H1 (cell line): ENCODE data around the gene GJA10. TPM values are rescaled to one million over a fixed set of nuclear protein-coding genes. Genes with fewer than 3 reads are reported as not detected.

Experiments used
- CTCF ChIA-PET: fragments of 300-600 bp; sonication (Branson Sonifier 250); formaldehyde crosslinking; loops from one replicate; lab custom pipeline; 2021; ENCODE audit not compliant: partially characterized antibody; lab: Charles Lee
- POLR2A ChIA-PET: fragments of 300-600 bp; sonication (Branson Sonifier 250); formaldehyde crosslinking; loops from one replicate; lab custom pipeline; 2021; ENCODE audit warnings: inconsistent platforms; ENCODE audit not compliant: partially characterized antibody; lab: Charles Lee
- DNase-seq, 2 experiments: peaks; one replicate each; pipeline versions ENCODE4 v3.0.0 to v3.0.0-alpha.2; 2010 to 2022; ENCODE audit warnings: low spot score in 2 of 2, low read depth in 1 of 2, mixed read lengths in 1 of 2
- FAIRE-seq: peaks from 2 replicates; lab custom pipeline; 2011; peaks lifted over from hg19 to GRCh38; lab: Jason Lieb, UNC
- H2AFZ ChIP-seq: 2 replicates; pipeline ENCODE4 v1.8.1; 2012; ENCODE audit warnings: low read length, inconsistent platforms
- H2AK5ac ChIP-seq: 2 replicates; pipeline ENCODE4 v1.6.1; 2013; ENCODE audit warnings: low read depth, low read length
- H2BK120ac ChIP-seq: replicated peaks from 2 replicates; pipeline ENCODE3; 2013; ENCODE audit warnings: low read depth, low read length, inconsistent platforms
- H2BK12ac ChIP-seq: 2 replicates; pipeline ENCODE4 v1.6.1; 2013; ENCODE audit warnings: low read depth, low read length
- H2BK15ac ChIP-seq: 2 replicates; pipeline ENCODE4 v1.6.1; 2013; ENCODE audit warnings: low read length
- H2BK20ac ChIP-seq: 2 replicates; pipeline ENCODE4 v1.6.1; 2013; ENCODE audit warnings: low read length
- H2BK5ac ChIP-seq: 2 replicates; pipeline ENCODE4 v1.6.1; 2013; ENCODE audit warnings: low read depth, low read length
- H3K14ac ChIP-seq: 2 replicates; pipeline ENCODE4 v1.6.1; 2013; ENCODE audit warnings: inconsistent platforms; ENCODE audit not compliant: insufficient read length
- H3K18ac ChIP-seq: 2 replicates; pipeline ENCODE4 v1.6.1; 2013; ENCODE audit warnings: low read length; ENCODE audit errors: extremely low read depth
- H3K23ac ChIP-seq: 2 replicates; pipeline ENCODE4 v1.6.1; 2013; ENCODE audit warnings: inconsistent platforms; ENCODE audit not compliant: insufficient read length
- H3K23me2 ChIP-seq: 2 replicates; pipeline ENCODE4 v1.6.1; 2013; ENCODE audit warnings: low read depth, low read length
- H3K27ac ChIP-seq: 2 replicates; pipeline ENCODE4 v1.6.1; 2011; ENCODE audit warnings: low read depth, low read length, inconsistent platforms
- H3K27me3 ChIP-seq, 4 experiments: replicated peaks in 1 of 4; 1 replicate in 1 of 4; 2 replicates in 3 of 4; pipeline versions ENCODE4 v1.6.1 to v1.8.1; 2011 to 2013; ENCODE audit warnings: low read length in 3 of 4, mild to moderate bottlenecking in 3 of 4, inconsistent platforms in 2 of 4, mixed read lengths in 2 of 4, moderate library complexity in 1 of 4; ENCODE audit not compliant: control insufficient read depth in 3 of 4, insufficient read depth in 3 of 4; ENCODE audit errors: extremely low read depth in 1 of 4
- H3K36me3 ChIP-seq, 4 experiments: 2 replicates each; pipeline versions ENCODE4 v1.6.1 to v1.8.1; 2011 to 2013; ENCODE audit warnings: mild to moderate bottlenecking in 4 of 4, low read length in 3 of 4, moderate library complexity in 2 of 4, control low read depth in 1 of 4, inconsistent platforms in 1 of 4; ENCODE audit not compliant: insufficient read depth in 4 of 4, control insufficient read depth in 2 of 4
- H3K4ac ChIP-seq: replicated peaks from 2 replicates; pipeline ENCODE3; 2013; ENCODE audit warnings: low read length, low read depth, mixed read lengths, inconsistent platforms; ENCODE audit not compliant: insufficient read length
- H3K4me1 ChIP-seq, 4 experiments: replicated peaks in 1 of 4; 1 replicate in 1 of 4; 2 replicates in 3 of 4; pipeline versions ENCODE4 v1.6.1 to v1.8.1; 2011 to 2013; ENCODE audit warnings: low read length in 3 of 4, inconsistent platforms in 2 of 4, mixed read lengths in 1 of 4; ENCODE audit not compliant: insufficient read depth in 4 of 4, control insufficient read depth in 3 of 4
- H3K4me2 ChIP-seq, 2 experiments: 2 replicates each; pipeline versions ENCODE4 v1.6.1 to v1.8.1; 2011 to 2013; ENCODE audit warnings: low read depth in 2 of 2, low read length in 2 of 2, control low read depth in 1 of 2, inconsistent platforms in 1 of 2, mild to moderate bottlenecking in 1 of 2; ENCODE audit not compliant: insufficient read depth in 1 of 2
- H3K4me3 ChIP-seq, 4 experiments: fragments of 200-600, 300-600 bp in 1 of 4; sonication (generic), shearing (Covaris generic), sonication (Bioruptor Twin) in 1 of 4; 2 replicates each; pipeline versions ENCODE4 v1.5.1 to v1.8.1; 2011 to 2016; ENCODE audit warnings: low read length in 4 of 4, low read depth in 3 of 4, control low read depth in 2 of 4, inconsistent platforms in 2 of 4, mild to moderate bottlenecking in 2 of 4, mixed read lengths in 1 of 4, moderate library complexity in 1 of 4; ENCODE audit not compliant: insufficient read depth in 2 of 4; ENCODE audit errors: extremely low read depth in 1 of 4
- H3K56ac ChIP-seq: replicated peaks from 2 replicates; pipeline ENCODE3; 2013; ENCODE audit warnings: low read depth, mild to moderate bottlenecking, mixed read lengths, low read length, inconsistent platforms; ENCODE audit not compliant: insufficient read length
- H3K79me1 ChIP-seq: 2 replicates; pipeline ENCODE4 v1.6.1; 2013; ENCODE audit warnings: low read depth, low read length, control low read depth
- H3K79me2 ChIP-seq, 2 experiments: 2 replicates each; pipeline versions ENCODE4 v1.6.1 to v1.8.1; 2012 to 2013; ENCODE audit warnings: low read length in 2 of 2, mild to moderate bottlenecking in 2 of 2, inconsistent platforms in 1 of 2; ENCODE audit not compliant: insufficient read depth in 2 of 2, control insufficient read depth in 1 of 2
- H3K9ac ChIP-seq, 4 experiments: replicated peaks in 1 of 4; 1 replicate in 1 of 4; 2 replicates in 3 of 4; pipeline versions ENCODE4 v1.6.1 to v1.8.1; 2011 to 2013; ENCODE audit warnings: low read depth in 3 of 4, low read length in 3 of 4, control low read depth in 2 of 4, mild to moderate bottlenecking in 2 of 4, moderate library complexity in 2 of 4, inconsistent platforms in 1 of 4; ENCODE audit errors: extremely low read depth in 1 of 4
- H3K9me3 ChIP-seq, 2 experiments: 2 replicates each; pipeline versions ENCODE4 v1.6.1 to v1.8.1; 2012 to 2013; ENCODE audit warnings: mild to moderate bottlenecking in 2 of 2, moderate library complexity in 2 of 2, control low read depth in 1 of 2, inconsistent platforms in 1 of 2, low read depth in 1 of 2, low read length in 1 of 2, mixed read lengths in 1 of 2; ENCODE audit not compliant: insufficient read depth in 2 of 2
- H4K20me1 ChIP-seq, 2 experiments: replicated peaks in 1 of 2; 2 replicates each; pipeline versions ENCODE3 to v1.8.1; 2011 to 2013; ENCODE audit warnings: inconsistent platforms in 2 of 2, low read length in 2 of 2, mild to moderate bottlenecking in 1 of 2; ENCODE audit not compliant: insufficient read depth in 2 of 2, control insufficient read depth in 1 of 2
- H4K5ac ChIP-seq: 2 replicates; pipeline ENCODE4 v1.6.1; 2013; ENCODE audit warnings: low read length, low read depth, mixed read lengths, inconsistent platforms; ENCODE audit not compliant: insufficient read length
- H4K8ac ChIP-seq: 2 replicates; pipeline ENCODE4 v1.8.0; 2013; ENCODE audit warnings: mild to moderate bottlenecking, moderate library complexity, low read length, inconsistent platforms; ENCODE audit not compliant: insufficient read depth; ENCODE audit errors: extremely low read depth
- H4K91ac ChIP-seq: replicated peaks from 2 replicates; pipeline ENCODE3; 2013; ENCODE audit warnings: low read length, mixed read lengths, inconsistent platforms; ENCODE audit not compliant: insufficient read length
- ATF2 ChIP-seq: IDR thresholded peaks from 2 replicates; pipeline ENCODE4 v1.6.1; 2012; ENCODE audit warnings: low read length, inconsistent platforms
- CBX5 ChIP-seq: fragments of 300-800, 300-1000 bp; sonication (generic); IDR thresholded peaks from 2 replicates; pipeline ENCODE4 v1.7.1; 2016; ENCODE audit warnings: antibody characterized with exemption, low read length, low read depth
- CHD1 ChIP-seq: IDR thresholded peaks from 2 replicates; pipeline ENCODE4 v1.6.1; 2012; ENCODE audit warnings: low read depth, low read length, improper control_type of control experiment
- HDAC6 ChIP-seq: IDR thresholded peaks from one replicate; pipeline ENCODE4 v1.7.1; 2012; ENCODE audit warnings: low read depth, mild to moderate bottlenecking, inconsistent platforms, low read length, moderate library complexity
- MAX ChIP-seq: IDR thresholded peaks from 2 replicates; pipeline ENCODE4 v1.6.1; 2012; ENCODE audit warnings: inconsistent platforms
- POU5F1 ChIP-seq: IDR thresholded peaks from 2 replicates; pipeline ENCODE4 v1.6.1; 2011; ENCODE audit warnings: low read depth, mild to moderate bottlenecking, low read length, moderate library complexity
- SP4 ChIP-seq: IDR thresholded peaks from 2 replicates; pipeline ENCODE4 v1.6.1; 2012; ENCODE audit warnings: low read length, inconsistent platforms
- USF2 ChIP-seq: IDR thresholded peaks from 2 replicates; pipeline ENCODE4 v1.6.1; 2011; ENCODE audit warnings: low read length, improper control_type of control experiment
- WGBS, 2 experiments: shearing (Covaris generic) in 1 of 2; methylation state at CpG; one replicate each; pipeline versions ENCODE4 v1.1.6 to v1.1.7; 2013 to 2015; ENCODE audit warnings: low lambda C conversion rate in 2 of 2, mixed read lengths in 2 of 2, inconsistent platforms in 1 of 2, low coverage in 1 of 2, missing lambda C conversion rate in 1 of 2; ENCODE audit not compliant: insufficient replicate concordance in 2 of 2, insufficient coverage in 1 of 2, insufficient read length in 1 of 2; ENCODE audit errors: extremely low coverage in 1 of 2, missing lambda C conversion rate in 1 of 2; 5-methylcytosine and 5-hydroxymethylcytosine counted together
- polyA plus RNA-seq, 7 experiments: library from polyadenylated mRNA; depleted of rRNA in 3 of 7; stranded (reverse) in 5 of 7; unstranded in 2 of 7; fragments of >200 nt in 5 of 7; fragments of 200-250 nt in 2 of 7; gene quantifications; 1 replicate in 5 of 7; 2 replicates in 1 of 7; 4 replicates in 1 of 7; pipeline versions ENCODE4 v1.2.1 to v1.2.3, GENCODE V29; 2011 to 2013; ENCODE audit warnings: missing spikeins in 2 of 7, mixed read lengths in 2 of 7
- total RNA-seq: library from RNA; stranded (reverse); fragmentation: NEBNext Ultra II Directional; extraction: Animal tissue kit (Norgen Biotek cat#: 25700); gene quantifications from 2 replicates; pipeline ENCODE4 v1.2.1, GENCODE V29; 2021

Gene GJA10
- total and polyA plus RNA-seq, 2 of the 8 experiments (the other 6 are each of a cell fraction or from before 2014, with no cell fraction given): 0.21 TPM; not detected in 1

GRCh38 chr6:89927264-89927663, 33.0 kb downstream of the GJA10 start:
- CTCF ChIA-PET: interaction anchor here (1.0 kb wide), 1 partner anchor 13 kb away, joined by 4 read pairs; no protein-coding TSS in a partner anchor
- Histone ChIP-seq H4K20me1 (no peaks in the 10 kb centered on the region), H3K4me2 (no peak overlapping the region), H4K5ac (no peak overlapping the region), H2BK120ac (no peak overlapping the region), H3K56ac (no peak overlapping the region), H2BK12ac (no peak overlapping the region), H3K27ac (no peak overlapping the region), H3K79me2 (no peaks in the 10 kb centered on the region), H3K4ac (no peak overlapping the region), H3K27me3 (no peaks in the 10 kb centered on the region), H2AK5ac (no peak overlapping the region), H3K79me1 (no peaks in the 10 kb centered on the region), H3K9ac (no peak overlapping the region), H3K18ac (no peak overlapping the region), H3K4me3 (no peak overlapping the region), H4K91ac (no peak overlapping the region), H2AFZ (no peak overlapping the region), H2BK20ac (no peak overlapping the region), H4K8ac (no peak overlapping the region), H3K14ac (no peak overlapping the region)
- 90% methylated on average over 5 of the region's 5 CpGs; no CpG with 5 or more reads in 1 of the 2 experiments for WGBS, 2 experiments
- no peak for FAIRE-seq
- TF ChIP-seq USF2 (no peak), MAX (no peak), SP4 (no peak), CBX5 (no peak), HDAC6 (no peak), CHD1 (no peak), ATF2 (no peak), POU5F1 (no peak)
- TF ChIP-seq, all 59 proteins: peak for 0
- Histone ChIP-seq H3K23me2 (no peaks in the 10 kb centered on the region), H3K4me1 (no peaks in the 10 kb centered on the region), H3K36me3 (peaks cover 0 to 3% (median 0%) of the 10 kb centered on the region in 4 experiments; a peak in 1 of 8 replicates), H2BK5ac (no peak overlapping the region), H2BK15ac (no peak overlapping the region), H3K9me3 (no peaks in the 10 kb centered on the region), H3K23ac (no peak overlapping the region)
- POLR2A ChIA-PET: no interaction called here
- no peak for DNase-seq
